ENCODE results near the gene CTDP1. TPM values are rescaled to one million over a fixed set of nuclear protein-coding genes. Genes with fewer than 3 reads are reported as not detected.
A peak's percentile ranks its signal among the peaks of the same experiment; 100 is the strongest.

The CTDP1 gene
- total RNA-seq, 4 donors from 2014 or later, result 33.9 to 42.2 (median 38.9) TPM

GRCh38 chr18:79787865-79788733 lies 108.5 kb downstream of the CTDP1 start:
- no peak overlapping the region for H3K4me3 ChIP-seq (ENCODE audit: low read depth, poor library complexity, severe bottlenecking)

DNA sequence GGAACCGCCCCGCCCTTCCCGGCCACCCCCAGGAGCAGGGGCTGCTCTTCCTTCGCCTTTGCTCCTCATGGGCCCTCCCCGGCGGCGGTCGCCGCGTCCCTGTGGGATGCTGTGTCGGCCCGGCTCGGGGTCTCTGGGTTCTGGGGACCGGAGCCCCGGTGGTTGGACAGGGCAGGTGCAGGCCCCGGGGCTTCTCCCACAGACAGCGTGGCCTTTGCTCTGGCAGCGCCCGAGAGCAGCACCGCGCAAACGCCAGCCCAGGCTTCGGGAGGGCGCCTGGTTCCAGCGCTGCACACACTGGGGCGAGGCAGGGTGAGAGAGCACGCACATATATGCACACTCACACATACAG lies 109.1 kb downstream of the CTDP1 start:
- no peak for TF ChIP-seq POLR2A (IDR thresholded peaks at IDR 0.05)
- TF ChIP-seq, protein P1, sequence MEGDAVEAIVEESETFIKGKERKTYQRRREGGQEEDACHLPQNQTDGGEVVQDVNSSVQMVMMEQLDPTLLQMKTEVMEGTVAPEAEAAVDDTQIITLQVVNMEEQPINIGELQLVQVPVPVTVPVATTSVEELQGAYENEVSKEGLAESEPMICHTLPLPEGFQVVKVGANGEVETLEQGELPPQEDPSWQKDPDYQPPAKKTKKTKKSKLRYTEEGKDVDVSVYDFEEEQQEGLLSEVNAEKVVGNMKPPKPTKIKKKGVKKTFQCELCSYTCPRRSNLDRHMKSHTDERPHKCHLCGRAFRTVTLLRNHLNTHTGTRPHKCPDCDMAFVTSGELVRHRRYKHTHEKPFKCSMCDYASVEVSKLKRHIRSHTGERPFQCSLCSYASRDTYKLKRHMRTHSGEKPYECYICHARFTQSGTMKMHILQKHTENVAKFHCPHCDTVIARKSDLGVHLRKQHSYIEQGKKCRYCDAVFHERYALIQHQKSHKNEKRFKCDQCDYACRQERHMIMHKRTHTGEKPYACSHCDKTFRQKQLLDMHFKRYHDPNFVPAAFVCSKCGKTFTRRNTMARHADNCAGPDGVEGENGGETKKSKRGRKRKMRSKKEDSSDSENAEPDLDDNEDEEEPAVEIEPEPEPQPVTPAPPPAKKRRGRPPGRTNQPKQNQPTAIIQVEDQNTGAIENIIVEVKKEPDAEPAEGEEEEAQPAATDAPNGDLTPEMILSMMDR (IDR thresholded peaks at IDR 0.05), result no peak
- intact Hi-C loops (cut with DNase I; ENCODE audit: low total_unique reads), result no loop called here
- 66 to 71% methylated on average over 7 to 15 of the region's 27 CpGs for WGBS, 2 donors
- peak in 1 of 2 donors; percentile 78 for DNase-seq (ENCODE audit: low spot score in 2 of 2)
- H3K4me3 ChIP-seq (ENCODE audit: low read depth, poor library complexity, severe bottlenecking), result no peak overlapping the region

More at GRCh38 chr18:79787865-79788733, 108.5 kb downstream of the CTDP1 start:
- DNase-seq (ENCODE audit: low spot score in 2 of 2), result no peak
- 7 to 8% methylated on average over 80 to 91 of the region's 106 CpGs for WGBS, 2 donors
- TF ChIP-seq, protein P1 (IDR thresholded peaks at IDR 0.05), result no peak
- no peak for TF ChIP-seq POLR2A (IDR thresholded peaks at IDR 0.05)
- intact Hi-C loops (cut with DNase I; ENCODE audit: low total_unique reads), result no loop called here

GRCh38 chr18:79789091-79789891 lies 109.7 kb downstream of the CTDP1 start:
- 89 to 94% methylated on average over 50 to 54 of the region's 54 CpGs for WGBS, 2 donors
- intact Hi-C loops (cut with DNase I; ENCODE audit: low total_unique reads), result no loop called here

GRCh38 chr18:79789901-79790890 lies 110.6 kb downstream of the CTDP1 start:
- no peak for TF ChIP-seq POLR2A (IDR thresholded peaks at IDR 0.05)
- TF ChIP-seq, protein P1 (IDR thresholded peaks at IDR 0.05), result no peak
- no peak overlapping the region for H3K4me3 ChIP-seq (ENCODE audit: low read depth, poor library complexity, severe bottlenecking)
- 75% methylated on average over 46 of the region's 46 CpGs for WGBS, 2 donors
- intact Hi-C loops (cut with DNase I; ENCODE audit: low total_unique reads), result loop anchor here (10.0 kb wide), 1 partner anchor 145 kb away; no protein-coding TSS in a partner anchor
- DNase-seq (ENCODE audit: low spot score in 2 of 2), result no peak

More at GRCh38 chr18:79789091-79789891, 109.7 kb downstream of the CTDP1 start:
- peak in 1 of 2 donors; percentile 37 for DNase-seq (ENCODE audit: low spot score in 2 of 2)
- no peak overlapping the region for H3K4me3 ChIP-seq (ENCODE audit: low read depth, poor library complexity, severe bottlenecking)
- TF ChIP-seq, protein P1 (IDR thresholded peaks at IDR 0.05), result no peak
- no peak for TF ChIP-seq POLR2A (IDR thresholded peaks at IDR 0.05)

Data from lower leg skin (tissue), 4 donors.